Choroid plexus epithelial cell (primary cell): ENCODE results near the gene HEMK1.
A peak's percentile ranks its signal among the peaks of the same experiment; 100 is the strongest.

Source experiments
- DNase-seq: peaks from one replicate; pipeline ENCODE4 v3.0.0-alpha.2; 2010; ENCODE audit warnings: low read depth
- H3K4me3 ChIP-seq: 2 replicates; pipeline ENCODE4 v1.5.1; 2011; ENCODE audit warnings: low read depth, mild to moderate bottlenecking, control low read depth, low read length, moderate library complexity
- CTCF ChIP-seq: conservative IDR thresholded peaks from 2 replicates; pipeline ENCODE4 v1.5.1; 2011; ENCODE audit warnings: low read depth, mild to moderate bottlenecking, control low read depth, inconsistent platforms, low read length, moderate library complexity

HEMK1 gene

GRCh38 chr3:50610992-50611463, 41.7 kb downstream of the HEMK1 start:
- H3K4me3 ChIP-seq, result peak overlapping the region; percentile 64
- no peak for TF ChIP-seq CTCF
- DNase-seq, result no peak

- DNase-seq, result peak; percentile 92
- H3K4me3 ChIP-seq, result peak within 1 kb of the TSS; percentile 64
- peak; percentile 60 for TF ChIP-seq CTCF
These were observed 42.3 kb downstream of the HEMK1 start, which contains the start of gene CISH for GRCh38 chr3:50611464-50612233. Gene CISH (minus strand): TSS chr3:50611774. CDS start chr3:50611650, 124 bp downstream.

GRCh38 chr3:50612234-50612882, 43.0 kb downstream of the HEMK1 start:
- no peak for TF ChIP-seq CTCF
- peak overlapping the region; percentile 64 for H3K4me3 ChIP-seq
- no peak for DNase-seq

GRCh38 chr3:50612970-50613846, 43.9 kb downstream of the HEMK1 start:
- H3K4me3 ChIP-seq, result no peak overlapping the region
- no peak for TF ChIP-seq CTCF
- no peak for DNase-seq

GRCh38 chr3:50615190-50615589, 45.9 kb downstream of the HEMK1 start:
- DNase-seq, result no peak
- TF ChIP-seq CTCF, result no peak

DNA sequence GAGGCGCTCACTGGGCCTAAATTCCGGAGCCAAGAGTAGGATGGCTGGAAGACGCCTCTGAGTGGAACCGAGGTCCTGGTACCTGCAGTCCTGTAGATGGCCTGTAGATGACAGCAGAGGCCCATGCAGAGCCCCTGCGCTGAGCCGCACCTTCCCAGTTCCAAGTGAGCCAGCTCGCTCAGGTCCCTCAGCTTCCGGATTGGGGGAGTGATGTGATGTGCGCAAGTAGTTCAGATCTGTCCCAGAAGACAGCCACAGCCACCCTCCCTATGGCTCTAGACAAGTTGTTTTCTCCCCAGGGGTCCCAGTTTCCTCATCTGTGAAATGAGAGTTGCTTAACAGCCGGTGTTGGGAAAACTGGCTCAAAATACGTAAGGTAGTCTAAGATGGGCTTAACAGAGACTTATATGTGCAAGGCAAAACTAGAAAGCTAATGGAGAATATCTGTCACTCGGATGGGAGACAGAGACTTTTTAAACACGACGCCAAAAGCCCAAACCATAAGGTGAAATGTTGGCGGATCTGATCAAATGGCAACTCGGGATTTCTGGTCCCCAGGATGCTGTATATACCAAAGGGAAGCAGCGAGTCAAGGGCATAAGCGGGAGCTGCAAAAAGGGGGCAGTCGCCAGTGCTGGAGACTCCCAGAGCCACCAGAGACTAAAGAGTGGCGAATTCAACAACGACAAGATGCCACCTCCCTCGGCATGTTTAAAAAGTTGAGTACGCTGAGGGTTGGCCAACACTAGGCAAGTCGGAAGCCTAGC, 46.9 kb downstream of the HEMK1 start:
- peak; percentile 100 for TF ChIP-seq CTCF
- peak overlapping the region; percentile 82 for H3K4me3 ChIP-seq
- peak; percentile 89 for DNase-seq

More at GRCh38 chr3:50615190-50615589, 45.9 kb downstream of the HEMK1 start:
- no peak overlapping the region for H3K4me3 ChIP-seq
